Epithelial cell of proximal tubule (primary cell): ENCODE results near the gene CLEC4M. TPM values are rescaled to one million over a fixed set of nuclear protein-coding genes. Genes with fewer than 3 reads are reported as not detected.

ENCODE experiments used
- DNase-seq: peaks from one replicate; pipeline ENCODE4 v3.0.0-alpha.2; 2011; ENCODE audit warnings: low read depth
- H3K4me3 ChIP-seq: 2 replicates; pipeline ENCODE4 v1.5.1; 2011; ENCODE audit warnings: low read depth, mild to moderate bottlenecking, low read length
- total RNA-seq: library from RNA; depleted of rRNA; stranded (reverse); fragments of >200 nt; gene quantifications from 2 replicates; pipeline ENCODE4 v1.2.3, GENCODE V29; 2015
- TF ChIP-seq, protein P1 (sequence below): conservative IDR thresholded peaks from 2 replicates; pipeline ENCODE4 v1.5.1; 2012; ENCODE audit warnings: low read depth, mild to moderate bottlenecking, low read length

The CLEC4M gene
- total RNA-seq, 1 donor from 2014 or later = not detected

DNA sequence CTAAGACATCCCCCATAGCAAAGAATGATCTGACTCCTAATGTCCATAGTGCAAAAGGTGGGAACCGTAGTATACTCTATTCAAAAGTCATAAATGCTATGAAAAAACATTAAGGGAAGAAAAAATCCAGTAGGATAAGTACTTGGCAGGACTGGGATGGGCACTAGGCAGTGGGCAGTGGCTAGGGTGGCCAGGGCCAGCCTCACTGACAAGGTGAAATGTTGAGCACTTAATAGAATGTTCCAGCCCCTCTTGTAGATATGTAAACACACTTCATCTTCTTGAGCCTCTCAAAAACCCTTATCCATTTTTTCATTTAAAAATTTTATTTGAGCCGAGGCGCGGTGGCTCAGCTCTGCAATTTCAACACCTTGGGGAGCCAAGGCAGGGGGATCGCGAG, 29.7 kb upstream of the CLEC4M start:
- no peak for DNase-seq
- H3K4me3 ChIP-seq = no peak overlapping the region
- TF ChIP-seq, protein P1, sequence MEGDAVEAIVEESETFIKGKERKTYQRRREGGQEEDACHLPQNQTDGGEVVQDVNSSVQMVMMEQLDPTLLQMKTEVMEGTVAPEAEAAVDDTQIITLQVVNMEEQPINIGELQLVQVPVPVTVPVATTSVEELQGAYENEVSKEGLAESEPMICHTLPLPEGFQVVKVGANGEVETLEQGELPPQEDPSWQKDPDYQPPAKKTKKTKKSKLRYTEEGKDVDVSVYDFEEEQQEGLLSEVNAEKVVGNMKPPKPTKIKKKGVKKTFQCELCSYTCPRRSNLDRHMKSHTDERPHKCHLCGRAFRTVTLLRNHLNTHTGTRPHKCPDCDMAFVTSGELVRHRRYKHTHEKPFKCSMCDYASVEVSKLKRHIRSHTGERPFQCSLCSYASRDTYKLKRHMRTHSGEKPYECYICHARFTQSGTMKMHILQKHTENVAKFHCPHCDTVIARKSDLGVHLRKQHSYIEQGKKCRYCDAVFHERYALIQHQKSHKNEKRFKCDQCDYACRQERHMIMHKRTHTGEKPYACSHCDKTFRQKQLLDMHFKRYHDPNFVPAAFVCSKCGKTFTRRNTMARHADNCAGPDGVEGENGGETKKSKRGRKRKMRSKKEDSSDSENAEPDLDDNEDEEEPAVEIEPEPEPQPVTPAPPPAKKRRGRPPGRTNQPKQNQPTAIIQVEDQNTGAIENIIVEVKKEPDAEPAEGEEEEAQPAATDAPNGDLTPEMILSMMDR = no peak

DNA sequence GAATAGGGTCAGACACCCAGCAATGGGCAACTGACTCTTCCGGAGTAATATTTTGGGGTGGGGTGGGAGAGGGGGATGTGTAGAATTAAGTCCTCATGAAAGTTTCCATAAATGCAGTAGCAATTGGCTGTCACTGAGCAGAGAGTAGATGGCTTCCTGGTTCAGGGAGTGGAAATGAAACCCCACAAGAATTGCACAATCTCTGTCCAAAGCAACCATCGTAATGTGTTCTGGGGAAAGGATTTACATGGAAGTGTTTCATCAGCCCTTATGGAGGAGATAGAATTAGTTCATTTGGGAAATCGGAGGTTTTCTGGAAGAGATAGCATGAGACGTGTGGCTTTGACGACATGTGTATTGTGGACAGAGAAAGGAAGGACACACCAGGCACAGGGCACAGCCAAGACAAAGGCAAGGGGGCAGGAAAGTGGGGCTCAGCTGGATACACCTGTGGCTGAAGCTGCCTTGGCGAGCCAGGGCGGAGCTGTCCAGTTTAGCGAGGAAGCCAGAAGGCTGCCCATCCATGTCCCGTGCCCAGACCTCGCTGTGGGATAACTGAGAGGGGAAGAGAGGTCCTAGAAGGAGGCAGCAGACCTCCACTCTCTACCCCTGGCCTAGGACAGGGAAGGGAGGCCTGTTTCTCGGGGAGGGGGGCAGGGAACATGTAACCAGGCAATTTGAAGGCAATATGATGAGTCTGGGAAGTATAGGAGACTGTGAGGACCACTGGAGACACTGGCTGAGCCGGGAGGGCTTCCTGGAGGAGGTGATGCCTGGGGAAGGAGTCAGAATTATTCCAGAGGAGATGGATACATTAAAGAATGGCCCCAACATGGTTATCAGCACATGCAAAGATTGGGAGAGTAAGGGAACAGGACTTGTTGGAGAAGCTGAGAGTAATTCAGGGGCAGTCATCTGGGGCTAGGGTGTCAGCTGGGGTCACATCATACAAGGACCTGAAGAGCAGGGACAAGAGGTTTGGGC, 28.5 kb upstream of the CLEC4M start:
- DNase-seq = no peak
- TF ChIP-seq, protein P1 = no peak
- H3K4me3 ChIP-seq = no peak overlapping the region

DNA sequence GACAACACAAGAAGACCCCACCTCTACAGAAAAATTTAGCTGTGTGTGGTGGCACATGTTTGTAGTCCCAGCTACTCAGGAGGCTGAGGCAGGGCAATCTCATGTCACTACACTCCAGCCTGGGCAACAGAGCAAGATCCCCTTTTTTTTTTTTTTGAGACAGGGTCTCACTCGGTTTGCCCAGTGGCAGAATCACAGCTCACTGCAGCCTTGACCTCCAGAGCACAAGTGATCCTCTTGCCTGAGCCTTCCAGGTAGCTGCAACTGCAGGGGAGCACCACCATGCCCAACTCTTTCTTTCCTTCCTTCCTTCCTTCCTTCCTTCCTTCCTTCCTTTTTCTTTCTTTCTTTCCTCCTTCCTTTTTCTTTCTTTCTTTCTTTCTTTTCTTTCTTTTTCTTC, 26.9 kb upstream of the CLEC4M start:
- no peak overlapping the region for H3K4me3 ChIP-seq
- DNase-seq = no peak
- TF ChIP-seq, protein P1 = no peak

DNA sequence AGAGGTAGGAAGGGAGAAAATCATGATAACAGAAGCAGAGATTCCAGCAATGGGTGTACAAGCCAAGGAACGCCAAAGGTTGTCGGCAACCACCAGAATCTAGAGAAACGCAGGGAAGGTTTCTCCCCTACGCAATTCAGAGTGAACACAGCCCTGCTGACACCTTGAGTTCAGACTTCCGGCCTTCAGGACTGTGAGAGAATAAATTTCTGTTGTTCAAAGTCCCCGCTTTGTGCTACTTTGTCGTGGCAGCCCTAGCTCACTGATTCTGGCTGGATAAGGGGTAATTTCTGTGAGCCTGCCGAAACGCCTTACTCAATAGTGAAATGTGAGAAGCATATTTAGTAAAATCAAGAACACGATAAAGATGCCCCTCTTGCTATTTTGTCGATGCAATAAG, 25.8 kb upstream of the CLEC4M start:
- TF ChIP-seq, protein P1 = no peak
- DNase-seq = no peak
- no peak overlapping the region for H3K4me3 ChIP-seq

DNA sequence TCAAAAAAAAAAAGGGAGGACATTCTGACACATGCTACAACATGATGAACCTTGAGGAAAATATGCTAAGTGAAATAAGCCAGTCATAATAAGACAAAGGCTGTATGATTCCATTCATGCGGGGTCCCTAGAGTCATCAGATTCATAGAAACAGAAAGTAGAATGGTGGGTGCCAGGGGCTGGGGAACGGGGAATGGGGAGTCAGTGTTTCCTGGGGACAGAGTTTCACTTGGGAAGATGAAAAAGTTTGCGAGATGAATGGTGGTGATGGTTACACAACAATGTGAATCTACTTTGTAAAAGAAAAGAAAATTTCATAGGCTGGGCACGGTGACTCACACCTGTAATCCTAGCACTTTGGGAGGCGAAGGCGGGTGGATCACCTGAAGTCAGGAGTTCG, 25.0 kb upstream of the CLEC4M start:
- no peak for DNase-seq
- TF ChIP-seq, protein P1 = no peak
- H3K4me3 ChIP-seq = no peak overlapping the region

DNA sequence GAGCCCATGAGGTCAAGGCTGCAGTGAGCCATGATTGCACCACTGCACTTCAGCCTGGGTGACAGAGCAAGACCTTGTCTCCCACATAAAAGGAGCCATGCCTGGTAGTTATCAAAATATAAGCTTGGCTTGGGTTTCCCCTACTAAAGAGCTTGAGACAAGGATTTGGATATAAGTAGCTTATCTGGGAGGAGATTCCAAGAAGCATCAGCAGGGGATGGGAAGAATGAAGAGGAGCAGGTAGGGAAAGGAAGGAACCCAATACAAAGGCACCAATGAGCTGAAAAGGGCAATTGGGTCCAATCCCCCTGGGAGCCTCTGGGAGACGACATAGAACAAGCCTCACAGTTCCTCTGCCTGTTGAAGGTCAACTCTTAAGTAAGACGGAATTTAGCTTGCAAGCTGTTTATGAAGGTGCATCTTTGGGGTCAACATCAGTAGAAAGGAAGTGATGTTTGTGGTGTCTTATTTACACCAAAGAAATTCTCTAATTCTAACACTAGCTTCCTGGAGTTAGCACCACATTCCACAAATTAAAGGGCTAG, 23.8 kb upstream of the CLEC4M start:
- TF ChIP-seq, protein P1 = no peak
- no peak for DNase-seq

More for the DNA sequence above, 23.8 kb upstream of the CLEC4M start:
- no peak overlapping the region for H3K4me3 ChIP-seq
